ENCODE data around the gene CLUH. TPM values are rescaled to one million over a fixed set of nuclear protein-coding genes. Genes with fewer than 3 reads are reported as not detected.

The CLUH gene
- total and polyA plus RNA-seq, 2 experiments from 2014 or later = 45.5 to 50.2 TPM

DNA sequence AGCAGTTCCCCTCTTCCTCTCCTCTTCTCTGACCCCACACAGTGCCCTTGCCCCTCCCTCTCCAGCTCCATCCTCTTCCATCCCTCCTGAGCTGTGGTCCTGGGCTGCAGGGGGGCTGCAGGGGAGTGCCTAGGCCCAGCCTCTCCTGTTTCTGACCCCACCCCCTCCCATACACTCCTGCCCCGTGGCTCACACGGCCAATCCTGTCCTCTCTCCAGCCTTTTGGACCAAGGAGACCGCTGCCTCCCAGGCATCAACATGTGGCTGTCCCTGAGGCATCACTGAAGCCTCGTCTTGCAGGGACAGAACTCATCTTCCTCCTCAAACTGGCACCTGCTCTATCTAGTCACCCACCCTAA, 6.7 kb downstream of the CLUH start:
- no peak overlapping the region for H3K27ac ChIP-seq
- H3K9me2 ChIP-seq (replicated peaks; ENCODE audit: insufficient read depth) = no peaks in the 10 kb centered on the region
- H3K4me1 ChIP-seq (ENCODE audit: insufficient read depth) = peaks cover 26% of the 10 kb centered on the region
- no peak overlapping the region for H3K4me3 ChIP-seq
- peaks cover 43% of the 10 kb centered on the region for H4K20me1 ChIP-seq (ENCODE audit: insufficient read depth, poor library complexity, severe bottlenecking)
- H2AFZ ChIP-seq = no peak overlapping the region
- H3K36me3 ChIP-seq (replicated peaks; ENCODE audit: insufficient read depth, low read depth) = no peaks in the 10 kb centered on the region
- 95% methylated on average over 3 of the region's 4 CpGs for WGBS (ENCODE audit: low lambda C conversion rate, missing lambda C conversion rate)
- TF ChIP-seq EZH2phosphoT487 (IDR thresholded peaks at IDR 0.05; ENCODE audit: low read depth, severe bottlenecking, unreplicated experiment) = no peak
- TF ChIP-seq EZH2 (IDR thresholded peaks at IDR 0.05; ENCODE audit: borderline replicate concordance) = no peak
- no peak for TF ChIP-seq CTCF (IDR thresholded peaks at IDR 0.05; ENCODE audit: poor library complexity)
- H3K27me3 ChIP-seq = no peaks in the 10 kb centered on the region
- no peak overlapping the region for H3K4me2 ChIP-seq
- peaks cover 51% of the 10 kb centered on the region for H3K79me2 ChIP-seq
- DNase-seq (ENCODE audit: low spot score) = no peak
- no peaks in the 10 kb centered on the region for H3K9me3 ChIP-seq (ENCODE audit: low read depth)

GRCh38 chr17:2704031-2704889, 7.3 kb downstream of the CLUH start:
- no peak for DNase-seq (ENCODE audit: low spot score)
- no peak for TF ChIP-seq EZH2 (IDR thresholded peaks at IDR 0.05; ENCODE audit: borderline replicate concordance)
- no peak for TF ChIP-seq CTCF (IDR thresholded peaks at IDR 0.05; ENCODE audit: poor library complexity)
- TF ChIP-seq EZH2phosphoT487 (IDR thresholded peaks at IDR 0.05; ENCODE audit: low read depth, severe bottlenecking, unreplicated experiment) = no peak
- no peaks in the 10 kb centered on the region for H3K9me3 ChIP-seq (ENCODE audit: low read depth)
- WGBS (ENCODE audit: low lambda C conversion rate, missing lambda C conversion rate) = 93% methylated on average over 38 of the region's 38 CpGs
- peaks cover 38% of the 10 kb centered on the region for H4K20me1 ChIP-seq (ENCODE audit: insufficient read depth, poor library complexity, severe bottlenecking)
- no peak overlapping the region for H3K27ac ChIP-seq
- no peaks in the 10 kb centered on the region for H3K27me3 ChIP-seq
- H3K36me3 ChIP-seq (replicated peaks; ENCODE audit: insufficient read depth, low read depth) = no peaks in the 10 kb centered on the region
- no peak overlapping the region for H2AFZ ChIP-seq
- no peaks in the 10 kb centered on the region for H3K9me2 ChIP-seq (replicated peaks; ENCODE audit: insufficient read depth)
- peaks cover 45% of the 10 kb centered on the region for H3K79me2 ChIP-seq
- no peak overlapping the region for H3K4me2 ChIP-seq
- peaks cover 20% of the 10 kb centered on the region for H3K4me1 ChIP-seq (ENCODE audit: insufficient read depth)
- no peak overlapping the region for H3K4me3 ChIP-seq

DNA sequence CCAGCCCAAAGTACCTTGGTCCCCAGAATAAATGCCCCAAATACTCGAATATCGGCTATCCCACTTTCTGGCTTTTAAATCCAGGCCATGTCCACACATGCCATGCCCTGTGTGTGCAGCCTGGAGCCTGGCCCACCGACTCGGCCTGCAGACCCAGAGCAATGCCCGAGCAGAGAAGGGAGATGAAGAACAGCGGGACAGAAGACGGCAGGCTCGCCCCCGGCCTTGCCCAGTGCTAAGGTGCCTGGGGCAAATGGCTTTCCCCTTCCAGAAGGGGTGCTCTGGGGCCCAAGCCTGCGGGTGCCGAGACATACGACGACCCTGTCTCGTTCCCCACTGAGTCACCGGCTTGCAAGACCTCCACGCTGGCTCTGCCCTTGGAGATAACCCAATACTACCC, 8.0 kb downstream of the CLUH start:
- no peak overlapping the region for H2AFZ ChIP-seq
- no peak overlapping the region for H3K4me3 ChIP-seq
- H3K9me2 ChIP-seq (replicated peaks; ENCODE audit: insufficient read depth) = no peaks in the 10 kb centered on the region
- H3K79me2 ChIP-seq = peaks cover 38% of the 10 kb centered on the region
- DNase-seq (ENCODE audit: low spot score) = no peak
- H3K4me1 ChIP-seq (ENCODE audit: insufficient read depth) = peaks cover 15% of the 10 kb centered on the region
- WGBS (ENCODE audit: low lambda C conversion rate, missing lambda C conversion rate) = 93% methylated on average over 16 of the region's 16 CpGs
- no peaks in the 10 kb centered on the region for H3K9me3 ChIP-seq (ENCODE audit: low read depth)
- TF ChIP-seq CTCF (IDR thresholded peaks at IDR 0.05; ENCODE audit: poor library complexity) (no peak), EZH2 (IDR thresholded peaks at IDR 0.05; ENCODE audit: borderline replicate concordance) (no peak), EZH2phosphoT487 (IDR thresholded peaks at IDR 0.05; ENCODE audit: low read depth, severe bottlenecking, unreplicated experiment) (no peak)
- no peaks in the 10 kb centered on the region for H3K36me3 ChIP-seq (replicated peaks; ENCODE audit: insufficient read depth, low read depth)
- H3K27ac ChIP-seq = no peak overlapping the region
- H3K4me2 ChIP-seq = no peak overlapping the region
- no peaks in the 10 kb centered on the region for H3K27me3 ChIP-seq
- H4K20me1 ChIP-seq (ENCODE audit: insufficient read depth, poor library complexity, severe bottlenecking) = peaks cover 33% of the 10 kb centered on the region
